GM23338 (cell line): Measurements from ENCODE around the gene CASKIN2. TPM values are rescaled to one million over a fixed set of nuclear protein-coding genes. Genes with fewer than 3 reads are reported as not detected.

Source experiments
- ATAC-seq: fragments of 200-7000 bp; cut with Tn5 transposase; 3 replicates; pipeline ENCODE4 v1.9.1; 2020
- DNase-seq: peaks from one replicate; pipeline ENCODE4 v3.0.0-alpha.2; 2015; ENCODE audit warnings: low spot score
- H2AFZ ChIP-seq: fragments of 200-600 bp; sonication (generic); 2 replicates; pipeline ENCODE4 v1.8.0; 2016; ENCODE audit warnings: antibody characterized with exemption, mild to moderate bottlenecking, moderate library complexity
- H3F3A ChIP-seq: fragments of 200-600 bp; sonication (generic); replicated peaks from 2 replicates; pipeline ENCODE4 v1.8.0; 2017; ENCODE audit warnings: antibody characterized with exemption, mixed run types, low read depth
- H3K27ac ChIP-seq: fragments of 200-600 bp; sonication (generic); 2 replicates; pipeline ENCODE4 v1.6.1; 2016; ENCODE audit warnings: low read depth
- H3K27me3 ChIP-seq: fragments of 200-600 bp; sonication (generic); 2 replicates; pipeline ENCODE4 v1.8.0; 2016; ENCODE audit warnings: mild to moderate bottlenecking, mixed run types, moderate library complexity; ENCODE audit not compliant: insufficient read depth
- H3K36me3 ChIP-seq: fragments of 200-600 bp; sonication (generic); 2 replicates; pipeline ENCODE4 v1.8.0; 2016; ENCODE audit warnings: mild to moderate bottlenecking; ENCODE audit not compliant: insufficient read depth
- H3K4me1 ChIP-seq: fragments of 200-600 bp; sonication (generic); 2 replicates; pipeline ENCODE4 v1.8.0; 2016; ENCODE audit warnings: mild to moderate bottlenecking, moderate library complexity; ENCODE audit not compliant: insufficient read depth
- H3K4me2 ChIP-seq: fragments of 200-600 bp; sonication (generic); 2 replicates; pipeline ENCODE4 v1.7.1; 2017; ENCODE audit warnings: mixed run types
- H3K4me3 ChIP-seq: fragments of 200-600 bp; sonication (generic); 2 replicates; pipeline ENCODE4 v1.6.1; 2016; ENCODE audit warnings: mixed run types
- H3K79me2 ChIP-seq: fragments of 200-600 bp; sonication (generic); replicated peaks from 2 replicates; pipeline ENCODE4 v1.8.0; 2017; ENCODE audit warnings: mild to moderate bottlenecking; ENCODE audit not compliant: insufficient read depth
- H3K9me2 ChIP-seq: fragments of 200-600 bp; sonication (generic); 2 replicates; pipeline ENCODE4 v1.8.0; 2017; ENCODE audit not compliant: insufficient read depth
- H4K20me1 ChIP-seq: fragments of 200-600 bp; sonication (generic); replicated peaks from 2 replicates; pipeline ENCODE4 v1.8.0; 2017; ENCODE audit warnings: mild to moderate bottlenecking; ENCODE audit not compliant: insufficient read depth
- H3K27ac Mint-ChIP-seq: 2 replicates; pipeline ENCODE4 v1.8.0; 2020; ENCODE audit warnings: inconsistent platforms, mild to moderate bottlenecking, moderate library complexity, mixed read lengths
- H3K27me3 Mint-ChIP-seq: 3 replicates; pipeline ENCODE4 v1.8.0; 2022; ENCODE audit warnings: low read depth, mild to moderate bottlenecking, moderate library complexity, mixed read lengths, inconsistent platforms; ENCODE audit not compliant: insufficient read depth, poor library complexity
- H3K36me3 Mint-ChIP-seq: 3 replicates; pipeline ENCODE4 v1.8.0; 2021; ENCODE audit warnings: low read depth, mild to moderate bottlenecking, inconsistent platforms, moderate library complexity, mixed read lengths
- H3K4me1 Mint-ChIP-seq: 3 replicates; pipeline ENCODE4 v1.8.0; 2020; ENCODE audit warnings: mild to moderate bottlenecking, inconsistent platforms, mixed read lengths
- H3K4me3 Mint-ChIP-seq: 3 replicates; pipeline ENCODE4 v1.8.0; 2021; ENCODE audit warnings: moderate library complexity, mild to moderate bottlenecking, inconsistent platforms, mixed read lengths
- H3K9me3 Mint-ChIP-seq: 3 replicates; pipeline ENCODE4 v1.8.0; 2020; ENCODE audit warnings: moderate library complexity, mild to moderate bottlenecking, inconsistent platforms, mixed read lengths
- CREB1 ChIP-seq: fragments of 250-450 bp; sonication (Bioruptor Pico); IDR thresholded peaks from 2 replicates; pipeline ENCODE4 v1.5.0; 2020; ENCODE audit warnings: low read depth, mild to moderate bottlenecking, moderate library complexity
- EZH2 ChIP-seq: fragments of 200-600 bp; sonication (generic); IDR thresholded peaks from one replicate; pipeline ENCODE4 v1.8.0; 2017; ENCODE audit warnings: antibody characterized with exemption, mild to moderate bottlenecking, low read depth; ENCODE audit not compliant: unreplicated experiment
- EZH2phosphoT487 ChIP-seq: fragments of 200-600 bp; sonication (generic); IDR thresholded peaks from one replicate; pipeline ENCODE4 v1.8.1; 2018; ENCODE audit warnings: antibody characterized with exemption; ENCODE audit not compliant: unreplicated experiment
- JUNB ChIP-seq: IDR thresholded peaks from one replicate; pipeline ENCODE4 v1.6.1; 2016; ENCODE audit warnings: antibody characterized with exemption; ENCODE audit not compliant: unreplicated experiment
- NANOG ChIP-seq: IDR thresholded peaks from 2 replicates; pipeline ENCODE4 v1.6.1; 2016; ENCODE audit warnings: antibody characterized with exemption, borderline replicate concordance
- POLR2AphosphoS5 ChIP-seq: IDR thresholded peaks from 2 replicates; pipeline ENCODE4 v1.6.1; 2016; ENCODE audit warnings: antibody characterized with exemption, low read depth
- REST ChIP-seq: IDR thresholded peaks from one replicate; pipeline ENCODE4 v1.6.1; 2018; ENCODE audit warnings: antibody characterized with exemption; ENCODE audit not compliant: unreplicated experiment
- STAT1 ChIP-seq: IDR thresholded peaks from one replicate; pipeline ENCODE4 v1.6.1; 2016; ENCODE audit warnings: antibody characterized with exemption; ENCODE audit not compliant: unreplicated experiment
- ZNF114 ChIP-seq: fragments of 250-450 bp; sonication (Bioruptor Pico); IDR thresholded peaks from 2 replicates; pipeline ENCODE4 v1.5.0; 2020; ENCODE audit warnings: mild to moderate bottlenecking, moderate library complexity
- ZNF331 ChIP-seq: fragments of 250-450 bp; sonication (Bioruptor Pico); IDR thresholded peaks from 2 replicates; pipeline ENCODE4 v1.5.0; 2020; ENCODE audit warnings: low read depth, mild to moderate bottlenecking, moderate library complexity
- polyA plus RNA-seq: library from polyadenylated mRNA; unstranded; fragments of >200 nt; fragmentation: Nextera tagmentation; extraction: Ambion mirVana; gene quantifications from 2 replicates; pipeline ENCODE4 v1.2.1, GENCODE V29; 2016
- total RNA-seq: library from RNA; depleted of rRNA; stranded (reverse); fragments of >200 nt; shearing (Covaris generic); gene quantifications from 2 replicates; pipeline ENCODE4 v1.2.3, GENCODE V29; 2014
- TF ChIP-seq, protein P1 (sequence below): IDR thresholded peaks from 2 replicates; pipeline ENCODE4 v1.6.1; 2016; ENCODE audit warnings: antibody characterized with exemption

The CASKIN2 gene
- total and polyA plus RNA-seq, 2 experiments from 2014 or later = 4.9 to 21.5 TPM

GRCh38 chr17:75493476-75494129 lies 21.7 kb downstream of the CASKIN2 start:
- Histone ChIP-seq H3K79me2 (no peaks in the 10 kb centered on the region), H3K36me3 (no peaks in the 10 kb centered on the region), H3K4me3 (no peak overlapping the region), H4K20me1 (no peaks in the 10 kb centered on the region), H3K27ac (no peak overlapping the region), H3F3A (no peaks in the 10 kb centered on the region), H3K9me2 (no peaks in the 10 kb centered on the region), H3K4me1 (no peaks in the 10 kb centered on the region), H3K27me3 (no peaks in the 10 kb centered on the region), H3K4me2 (no peak overlapping the region), H2AFZ (no peak overlapping the region)
- H3K4me3 Mint-ChIP-seq = no peak overlapping the region
- no peaks in the 10 kb centered on the region for H3K4me1 Mint-ChIP-seq
- ATAC-seq (no peak), DNase-seq (no peak)
- H3K27ac Mint-ChIP-seq = no peak overlapping the region
- peaks cover 3% of the 10 kb centered on the region; the same call in 1 of the 3 replicates for H3K36me3 Mint-ChIP-seq
- H3K9me3 Mint-ChIP-seq = no peaks in the 10 kb centered on the region
- H3K27me3 Mint-ChIP-seq = peaks cover 9% of the 10 kb centered on the region
- TF ChIP-seq EZH2 (no peak), CREB1 (CRISPR knock-in tag) (no peak), JUNB (no peak), ZNF114 (CRISPR knock-in tag) (no peak), STAT1 (no peak), EZH2phosphoT487 (no peak), POLR2AphosphoS5 (no peak), NANOG (no peak), ZNF331 (CRISPR knock-in tag) (no peak)
- TF ChIP-seq, protein P1, sequence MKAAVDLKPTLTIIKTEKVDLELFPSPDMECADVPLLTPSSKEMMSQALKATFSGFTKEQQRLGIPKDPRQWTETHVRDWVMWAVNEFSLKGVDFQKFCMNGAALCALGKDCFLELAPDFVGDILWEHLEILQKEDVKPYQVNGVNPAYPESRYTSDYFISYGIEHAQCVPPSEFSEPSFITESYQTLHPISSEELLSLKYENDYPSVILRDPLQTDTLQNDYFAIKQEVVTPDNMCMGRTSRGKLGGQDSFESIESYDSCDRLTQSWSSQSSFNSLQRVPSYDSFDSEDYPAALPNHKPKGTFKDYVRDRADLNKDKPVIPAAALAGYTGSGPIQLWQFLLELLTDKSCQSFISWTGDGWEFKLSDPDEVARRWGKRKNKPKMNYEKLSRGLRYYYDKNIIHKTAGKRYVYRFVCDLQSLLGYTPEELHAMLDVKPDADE = no peak

- Mint-ChIP-seq H3K27me3 (peaks cover 9% of the 10 kb centered on the region), H3K4me1 (peaks cover 2% of the 10 kb centered on the region; the same call in 2 of the 3 replicates), H3K27ac (peak overlapping the region; percentile 36; the same call in 1 of the 2 replicates), H3K9me3 (no peaks in the 10 kb centered on the region), H3K36me3 (peaks cover 3% of the 10 kb centered on the region; the same call in 1 of the 3 replicates), H3K4me3 (no peak overlapping the region)
- no peak overlapping the region for H3K27ac ChIP-seq
- no peak overlapping the region for H3K4me2 ChIP-seq
- TF ChIP-seq POLR2AphosphoS5 = no peak
- no peak for TF ChIP-seq EZH2
- no peak for TF ChIP-seq REST
- no peak for TF ChIP-seq EZH2phosphoT487
- no peak for TF ChIP-seq ZNF331 (CRISPR knock-in tag)
- H2AFZ ChIP-seq = no peak overlapping the region
- ATAC-seq (no peak), DNase-seq (no peak)
- no peaks in the 10 kb centered on the region for H3K9me2 ChIP-seq
- H3K27me3 ChIP-seq = no peaks in the 10 kb centered on the region
- H3K79me2 ChIP-seq = no peaks in the 10 kb centered on the region
- no peaks in the 10 kb centered on the region for H4K20me1 ChIP-seq
- no peak overlapping the region for H3K4me3 ChIP-seq
- no peaks in the 10 kb centered on the region for H3F3A ChIP-seq
- no peaks in the 10 kb centered on the region for H3K36me3 ChIP-seq
- no peaks in the 10 kb centered on the region for H3K4me1 ChIP-seq
These were observed 22.7 kb downstream of the CASKIN2 start for GRCh38 chr17:75492555-75493168.
